Adipocyte (in vitro differentiated cells): Measurements from ENCODE around the gene CCDC158.

ENCODE experiments used
- DNase-seq: peaks from one replicate; pipeline ENCODE4 v3.0.0-alpha.2; 2015; ENCODE audit warnings: low read depth
- H3K27me3 ChIP-seq: replicated peaks from 2 replicates; pipeline ENCODE4 v1.7.0; 2013; ENCODE audit warnings: mild to moderate bottlenecking, low read length, moderate library complexity; ENCODE audit not compliant: control insufficient read depth, insufficient read depth
- H3K36me3 ChIP-seq: 2 replicates; pipeline ENCODE4 v1.7.0; 2013; ENCODE audit warnings: low read length, mild to moderate bottlenecking, moderate library complexity; ENCODE audit not compliant: control insufficient read depth, insufficient read depth, severe bottlenecking
- H3K4me1 ChIP-seq: 2 replicates; pipeline ENCODE4 v1.7.0; 2013; ENCODE audit warnings: mild to moderate bottlenecking, low read length, moderate library complexity; ENCODE audit not compliant: control insufficient read depth, insufficient read depth
- H3K4me3 ChIP-seq: 2 replicates; pipeline ENCODE4 v1.7.0; 2013; ENCODE audit warnings: mild to moderate bottlenecking, low read length, moderate library complexity
- H3K9ac ChIP-seq: 2 replicates; pipeline ENCODE4 v1.7.0; 2013; ENCODE audit warnings: mild to moderate bottlenecking, low read length, moderate library complexity
- H3K9me3 ChIP-seq: 2 replicates; pipeline ENCODE4 v1.7.0; 2013; ENCODE audit warnings: mild to moderate bottlenecking, low read length, moderate library complexity; ENCODE audit not compliant: control insufficient read depth

Gene CCDC158

GRCh38 chr4:76272999-76273398 lies 147.9 kb downstream of the CCDC158 start:
- H3K4me3 ChIP-seq = no peak overlapping the region
- no peaks in the 10 kb centered on the region for H3K36me3 ChIP-seq
- peaks cover 32% of the 10 kb centered on the region for H3K4me1 ChIP-seq
- no peaks in the 10 kb centered on the region for H3K9me3 ChIP-seq
- H3K27me3 ChIP-seq = no peaks in the 10 kb centered on the region
- no peak for DNase-seq
- peak overlapping the region; percentile 30 for H3K9ac ChIP-seq

- H3K9me3 ChIP-seq = no peaks in the 10 kb centered on the region
- H3K36me3 ChIP-seq = no peaks in the 10 kb centered on the region
- DNase-seq = no peak
- no peak overlapping the region for H3K4me3 ChIP-seq
- H3K9ac ChIP-seq = peak overlapping the region; percentile 30
- peaks cover 28% of the 10 kb centered on the region for H3K4me1 ChIP-seq
- H3K27me3 ChIP-seq = no peaks in the 10 kb centered on the region
Measured at GRCh38 chr4:76272582-76272981, 148.4 kb downstream of the CCDC158 start.

- Histone ChIP-seq H3K4me3 (no peak overlapping the region), H3K9ac (no peak overlapping the region), H3K36me3 (no peaks in the 10 kb centered on the region), H3K4me1 (peaks cover 26% of the 10 kb centered on the region), H3K27me3 (no peaks in the 10 kb centered on the region), H3K9me3 (no peaks in the 10 kb centered on the region)
- no peak for DNase-seq
Measured at GRCh38 chr4:76272073-76272472, 148.9 kb downstream of the CCDC158 start.

- Histone ChIP-seq H3K27me3 (no peaks in the 10 kb centered on the region), H3K9me3 (no peaks in the 10 kb centered on the region), H3K4me3 (no peak overlapping the region), H3K36me3 (no peaks in the 10 kb centered on the region), H3K4me1 (peaks cover 22% of the 10 kb centered on the region), H3K9ac (no peak overlapping the region)
- no peak for DNase-seq
Measured at GRCh38 chr4:76271248-76271647, 149.7 kb downstream of the CCDC158 start.

GRCh38 chr4:76270244-76271175 lies 150.4 kb downstream of the CCDC158 start:
- Histone ChIP-seq H3K27me3 (no peaks in the 10 kb centered on the region), H3K9me3 (peaks cover 4% of the 10 kb centered on the region), H3K9ac (no peak overlapping the region), H3K4me3 (no peak overlapping the region), H3K36me3 (no peaks in the 10 kb centered on the region), H3K4me1 (peaks cover 22% of the 10 kb centered on the region)
- no peak for DNase-seq

- peaks cover 5% of the 10 kb centered on the region for H3K4me1 ChIP-seq
- DNase-seq = no peak
- peaks cover 4% of the 10 kb centered on the region for H3K9me3 ChIP-seq
- H3K27me3 ChIP-seq = no peaks in the 10 kb centered on the region
- peaks cover 8% of the 10 kb centered on the region for H3K36me3 ChIP-seq
- no peak overlapping the region for H3K9ac ChIP-seq
- H3K4me3 ChIP-seq = no peak overlapping the region
Measured at GRCh38 chr4:76267811-76268210, 153.1 kb downstream of the CCDC158 start.

GRCh38 chr4:76266627-76267026 lies 154.3 kb downstream of the CCDC158 start:
- Histone ChIP-seq H3K9me3 (peaks cover 4% of the 10 kb centered on the region), H3K9ac (no peak overlapping the region), H3K36me3 (peaks cover 8% of the 10 kb centered on the region), H3K4me3 (no peak overlapping the region), H3K4me1 (no peaks in the 10 kb centered on the region), H3K27me3 (no peaks in the 10 kb centered on the region)
- DNase-seq = no peak

GRCh38 chr4:76265631-76266218 lies 155.2 kb downstream of the CCDC158 start:
- Histone ChIP-seq H3K9me3 (peaks cover 4% of the 10 kb centered on the region), H3K9ac (no peak overlapping the region), H3K4me1 (no peaks in the 10 kb centered on the region), H3K36me3 (peaks cover 8% of the 10 kb centered on the region), H3K27me3 (no peaks in the 10 kb centered on the region), H3K4me3 (no peak overlapping the region)
- DNase-seq = no peak
